Left ventricle myocardium inferior (tissue), 1 donor: Measurements from ENCODE around the gene AP3S2. TPM values are rescaled to one million over a fixed set of nuclear protein-coding genes. Genes with fewer than 3 reads are reported as not detected.

Experiments
- DNase-seq: peaks from one replicate; pipeline ENCODE4 v3.0.0-alpha.2; 2020
- H3K27ac ChIP-seq: fragments of 200-600 bp; replicated peaks from 2 replicates; pipeline ENCODE4 v1.8.0; 2021
- H3K27me3 ChIP-seq: fragments of 200-600 bp; 2 replicates; pipeline ENCODE4 v1.8.0; 2021; ENCODE audit warnings: low read depth
- H3K36me3 ChIP-seq: fragments of 200-600 bp; 2 replicates; pipeline ENCODE4 v1.8.0; 2021
- H3K4me1 ChIP-seq: fragments of 200-600 bp; 2 replicates; pipeline ENCODE4 v1.8.0; 2021
- H3K4me3 ChIP-seq: fragments of 200-600 bp; 2 replicates; pipeline ENCODE4 v1.8.0; 2021; ENCODE audit warnings: mild to moderate bottlenecking, moderate library complexity
- H3K9me3 ChIP-seq: fragments of 200-600 bp; replicated peaks from 2 replicates; pipeline ENCODE4 v1.8.0; 2021
- intact Hi-C: fragments of 100-400 bp; cut with micrococcal nuclease; formaldehyde crosslinking; loops from one replicate; pipeline ENCODE4 v1.11.0; 2022
- total RNA-seq: library from RNA; stranded (reverse); fragmentation: NEBNext Ultra II Directional; extraction: Animal tissue kit (Norgen Biotek cat#: 25700); gene quantifications from one replicate; pipeline ENCODE4 v1.2.1, GENCODE V29; 2021
- TF ChIP-seq, protein P1 (sequence below): fragments of 200-600 bp; IDR thresholded peaks from 2 replicates; pipeline ENCODE4 v1.8.0; 2021; ENCODE audit warnings: antibody characterized with exemption, mild to moderate bottlenecking, borderline replicate concordance
- donor health status: DM: no; HTN: yes; CAD: no; lungs with severe emphysema.

The AP3S2 gene
- total RNA-seq, 1 donor from 2014 or later: 44.1 TPM

- Histone ChIP-seq H3K9me3 (no peaks in the 10 kb centered on the region), H3K36me3 (peaks cover 41% of the 10 kb centered on the region), H3K27ac (no peak overlapping the region), H3K27me3 (no peaks in the 10 kb centered on the region), H3K4me3 (no peak overlapping the region), H3K4me1 (peaks cover 5% of the 10 kb centered on the region)
- TF ChIP-seq, protein P1, sequence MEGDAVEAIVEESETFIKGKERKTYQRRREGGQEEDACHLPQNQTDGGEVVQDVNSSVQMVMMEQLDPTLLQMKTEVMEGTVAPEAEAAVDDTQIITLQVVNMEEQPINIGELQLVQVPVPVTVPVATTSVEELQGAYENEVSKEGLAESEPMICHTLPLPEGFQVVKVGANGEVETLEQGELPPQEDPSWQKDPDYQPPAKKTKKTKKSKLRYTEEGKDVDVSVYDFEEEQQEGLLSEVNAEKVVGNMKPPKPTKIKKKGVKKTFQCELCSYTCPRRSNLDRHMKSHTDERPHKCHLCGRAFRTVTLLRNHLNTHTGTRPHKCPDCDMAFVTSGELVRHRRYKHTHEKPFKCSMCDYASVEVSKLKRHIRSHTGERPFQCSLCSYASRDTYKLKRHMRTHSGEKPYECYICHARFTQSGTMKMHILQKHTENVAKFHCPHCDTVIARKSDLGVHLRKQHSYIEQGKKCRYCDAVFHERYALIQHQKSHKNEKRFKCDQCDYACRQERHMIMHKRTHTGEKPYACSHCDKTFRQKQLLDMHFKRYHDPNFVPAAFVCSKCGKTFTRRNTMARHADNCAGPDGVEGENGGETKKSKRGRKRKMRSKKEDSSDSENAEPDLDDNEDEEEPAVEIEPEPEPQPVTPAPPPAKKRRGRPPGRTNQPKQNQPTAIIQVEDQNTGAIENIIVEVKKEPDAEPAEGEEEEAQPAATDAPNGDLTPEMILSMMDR: no peak
- intact Hi-C loops: no loop called here
- no peak for DNase-seq
These were observed 41.3 kb downstream of the AP3S2 start for GRCh38 chr15:89852342-89852995.

DNA sequence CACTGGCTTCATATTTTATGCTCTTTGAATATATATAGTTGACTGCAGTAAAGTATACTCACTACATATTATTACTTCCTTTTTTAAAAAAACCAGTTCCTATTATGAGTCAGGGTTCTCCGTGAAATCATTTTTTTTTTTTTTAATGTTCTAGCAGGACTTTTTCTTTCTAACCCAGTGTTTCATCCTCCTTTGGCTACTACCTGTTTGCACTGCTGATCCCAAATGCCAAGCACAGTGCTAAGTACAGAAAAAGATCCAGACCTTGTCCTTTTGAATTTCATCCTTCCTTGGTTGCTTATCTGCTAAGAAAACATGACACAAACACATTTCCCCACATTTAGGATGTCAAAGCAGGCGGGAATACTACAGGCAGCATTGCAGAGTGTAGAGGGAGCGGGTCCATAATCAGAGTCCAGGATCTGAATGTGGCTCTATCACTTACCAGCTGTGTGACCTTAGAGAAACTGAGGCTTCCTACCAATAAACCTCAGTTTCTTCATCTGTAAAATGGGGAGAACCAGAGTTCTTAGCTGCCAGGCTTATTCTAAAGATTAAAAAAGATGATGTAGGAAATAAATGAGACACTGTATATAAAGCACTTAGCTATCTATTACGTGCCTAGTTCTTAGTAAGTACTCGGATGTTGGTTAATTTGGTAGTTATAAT is 42.0 kb downstream of the AP3S2 start:
- no peak overlapping the region for H3K4me3 ChIP-seq
- peaks cover 41% of the 10 kb centered on the region for H3K36me3 ChIP-seq
- DNase-seq: no peak
- H3K27me3 ChIP-seq: no peaks in the 10 kb centered on the region
- H3K4me1 ChIP-seq: peaks cover 5% of the 10 kb centered on the region
- no peaks in the 10 kb centered on the region for H3K9me3 ChIP-seq
- intact Hi-C loops: no loop called here
- no peak overlapping the region for H3K27ac ChIP-seq
- TF ChIP-seq, protein P1: no peak

- DNase-seq: no peak
- Histone ChIP-seq H3K4me3 (no peak overlapping the region), H3K4me1 (peaks cover 5% of the 10 kb centered on the region), H3K36me3 (peaks cover 47% of the 10 kb centered on the region), H3K9me3 (no peaks in the 10 kb centered on the region), H3K27me3 (no peaks in the 10 kb centered on the region), H3K27ac (no peak overlapping the region)
- intact Hi-C loops: no loop called here
- TF ChIP-seq, protein P1: no peak
These were observed 44.9 kb downstream of the AP3S2 start for GRCh38 chr15:89848970-89849292.

- Histone ChIP-seq H3K36me3 (peaks cover 45% of the 10 kb centered on the region), H3K27me3 (no peaks in the 10 kb centered on the region), H3K9me3 (no peaks in the 10 kb centered on the region), H3K27ac (no peak overlapping the region), H3K4me3 (no peak overlapping the region), H3K4me1 (no peaks in the 10 kb centered on the region)
- intact Hi-C loops: no loop called here
- TF ChIP-seq, protein P1: no peak
- no peak for DNase-seq
These were observed 46.7 kb downstream of the AP3S2 start for GRCh38 chr15:89847101-89847500.

DNA sequence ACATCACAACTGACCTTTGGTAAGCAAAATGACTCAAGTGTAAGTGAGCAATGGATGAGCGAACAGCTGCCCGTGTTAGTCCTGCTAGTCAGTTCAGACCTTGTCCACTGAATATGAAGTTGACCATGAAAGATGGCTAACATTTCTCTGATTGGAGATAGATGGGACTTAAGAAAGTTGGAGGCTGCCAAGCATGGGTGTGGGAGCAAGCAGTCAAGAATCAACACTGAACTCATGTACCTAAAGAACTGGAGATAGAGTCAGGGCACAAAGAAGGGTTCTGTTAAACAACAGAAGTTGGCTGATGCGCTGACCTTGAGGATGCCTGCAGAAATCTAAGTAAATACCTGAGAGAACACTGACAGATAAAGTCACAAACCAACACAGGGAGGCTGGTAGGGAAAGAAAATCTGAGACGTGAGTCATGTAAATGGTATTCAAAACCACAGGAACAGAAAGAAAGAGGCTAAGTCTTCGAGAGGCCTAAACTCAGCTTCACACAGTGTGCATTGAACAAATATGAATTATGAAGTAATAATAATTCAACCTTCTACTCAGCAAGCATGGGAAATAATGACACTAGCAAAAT is 48.4 kb downstream of the AP3S2 start:
- TF ChIP-seq, protein P1: no peak
- intact Hi-C loops: no loop called here
- Histone ChIP-seq H3K9me3 (no peaks in the 10 kb centered on the region), H3K27ac (no peak overlapping the region), H3K4me1 (no peaks in the 10 kb centered on the region), H3K4me3 (no peak overlapping the region), H3K36me3 (peaks cover 34% of the 10 kb centered on the region), H3K27me3 (no peaks in the 10 kb centered on the region)
- DNase-seq: no peak
